ENCODE data around the gene NXT1. TPM values are rescaled to one million over a fixed set of nuclear protein-coding genes. Genes with fewer than 3 reads are reported as not detected.
"Not testable (repeated sequence)": the region's sequence is repeated elsewhere in the genome, so short reads cannot be mapped to it uniquely, and the experiment has no call there.

Gene NXT1
- total RNA-seq (2014; rRNA removed; shearing (Covaris generic)) = 38.4 and 54.7 TPM in 2 replicates

DNA sequence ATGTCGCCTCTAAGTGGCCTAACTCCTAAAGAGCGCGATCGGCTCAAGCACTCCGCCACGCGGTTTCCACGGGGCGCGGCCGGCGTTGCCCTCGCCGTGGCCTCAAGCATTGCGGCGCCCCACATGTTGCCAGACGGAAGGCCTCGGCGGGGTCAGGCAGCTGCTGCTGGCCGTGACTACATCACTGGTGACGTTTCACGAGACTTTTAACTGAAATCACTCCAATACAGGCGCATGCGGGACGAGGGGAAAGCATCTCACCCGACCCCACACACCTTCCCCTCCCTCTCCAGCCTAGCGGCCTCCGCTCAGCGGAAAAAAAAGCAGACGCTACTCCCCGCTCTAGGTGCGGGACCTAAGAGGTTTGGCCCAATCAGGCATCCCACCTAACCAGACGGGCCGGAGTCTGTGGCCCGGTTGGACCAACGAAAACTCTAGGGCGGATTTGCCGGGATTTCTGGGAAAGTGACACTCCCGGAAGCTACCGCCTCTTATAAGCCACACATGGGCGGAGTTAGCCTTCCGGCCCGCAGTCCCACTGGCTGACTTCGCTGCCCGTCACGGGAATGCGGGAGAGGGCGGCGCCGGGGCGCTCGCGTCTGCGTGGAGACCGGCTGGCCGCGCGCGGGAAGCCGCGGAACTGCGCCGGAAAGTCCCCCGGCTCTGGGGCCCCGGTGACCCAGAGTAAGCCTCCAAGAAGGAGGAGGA is at the start of gene NXT1:
TSS of gene NXT1 (plus strand) at position 596 of the 708 bp plus-strand sequence. CDS start 3,251 bp downstream, outside the sequence.
- H3K4me3 ChIP-seq (ENCODE audit: insufficient read depth, low read depth, low read length) = peak within 1 kb of the TSS; percentile 92
- no peaks in the 10 kb centered on the region for H3K27me3 ChIP-seq (ENCODE audit: control insufficient read depth, insufficient read depth, low read length)
- H3K36me3 ChIP-seq (replicated peaks; ENCODE audit: control insufficient read depth, insufficient read depth, low read length) = peaks cover 2% of the 10 kb centered on the region
- DNase-seq = peak; percentile 94

DNA sequence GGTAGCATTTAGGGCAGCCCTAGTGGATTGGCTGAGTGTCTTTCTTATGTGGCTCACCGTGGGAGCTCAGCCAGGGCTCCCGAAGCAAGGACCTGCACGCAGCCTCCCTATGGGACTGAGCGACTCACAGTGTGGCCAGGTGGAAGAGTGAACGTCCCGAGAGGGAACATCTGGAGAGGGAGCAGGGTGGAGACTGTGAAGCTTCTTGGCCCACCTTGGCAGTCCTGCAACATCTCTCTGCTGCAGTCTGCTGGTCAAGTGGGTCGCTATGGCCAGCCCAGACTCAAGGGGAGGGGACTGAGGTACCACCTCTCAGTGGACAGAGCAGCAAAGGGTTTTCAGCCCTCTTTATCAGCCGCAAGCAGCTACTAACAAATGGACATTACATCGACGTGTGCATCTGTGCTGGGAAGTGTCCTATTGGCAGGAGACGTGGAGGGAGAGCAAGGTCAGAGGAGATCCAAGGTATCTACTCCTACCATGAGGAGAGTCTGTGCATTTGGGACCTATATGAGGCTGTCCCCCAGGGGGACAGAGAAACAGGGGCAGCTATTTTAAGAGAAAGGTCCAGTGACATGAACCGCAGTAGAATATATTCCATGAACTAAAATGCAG is 49.0 kb upstream of the NXT1 start:
- DNase-seq = no peak
- Histone ChIP-seq H3K4me3 (ENCODE audit: insufficient read depth, low read depth, low read length) (no peak overlapping the region), H3K27me3 (ENCODE audit: control insufficient read depth, insufficient read depth, low read length) (no peaks in the 10 kb centered on the region), H3K36me3 (replicated peaks; ENCODE audit: control insufficient read depth, insufficient read depth, low read length) (no peaks in the 10 kb centered on the region)

DNA sequence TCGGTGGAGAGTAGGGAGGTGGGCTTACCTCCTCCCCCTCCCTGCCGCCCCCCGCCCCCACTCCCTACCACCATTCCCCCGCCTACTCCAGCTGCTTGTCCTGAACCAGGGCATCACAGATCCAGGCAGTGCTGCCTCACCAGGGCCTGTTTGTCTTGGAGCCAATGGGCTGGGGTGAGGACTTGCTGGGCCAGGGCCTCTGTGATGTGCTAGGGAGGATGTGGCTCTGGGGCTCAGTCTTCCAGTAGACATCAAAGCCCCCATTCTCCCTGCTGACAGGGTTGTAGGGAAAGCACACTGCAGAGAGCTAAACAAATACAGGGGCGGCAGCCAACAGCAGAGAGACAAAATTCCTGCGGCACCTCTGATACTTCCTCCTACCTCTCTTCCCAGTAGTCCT is 48.2 kb upstream of the NXT1 start:
- no peaks in the 10 kb centered on the region for H3K27me3 ChIP-seq (ENCODE audit: control insufficient read depth, insufficient read depth, low read length)
- no peak overlapping the region for H3K4me3 ChIP-seq (ENCODE audit: insufficient read depth, low read depth, low read length)
- no peak for DNase-seq
- H3K36me3 ChIP-seq (replicated peaks; ENCODE audit: control insufficient read depth, insufficient read depth, low read length) = no peaks in the 10 kb centered on the region

DNA sequence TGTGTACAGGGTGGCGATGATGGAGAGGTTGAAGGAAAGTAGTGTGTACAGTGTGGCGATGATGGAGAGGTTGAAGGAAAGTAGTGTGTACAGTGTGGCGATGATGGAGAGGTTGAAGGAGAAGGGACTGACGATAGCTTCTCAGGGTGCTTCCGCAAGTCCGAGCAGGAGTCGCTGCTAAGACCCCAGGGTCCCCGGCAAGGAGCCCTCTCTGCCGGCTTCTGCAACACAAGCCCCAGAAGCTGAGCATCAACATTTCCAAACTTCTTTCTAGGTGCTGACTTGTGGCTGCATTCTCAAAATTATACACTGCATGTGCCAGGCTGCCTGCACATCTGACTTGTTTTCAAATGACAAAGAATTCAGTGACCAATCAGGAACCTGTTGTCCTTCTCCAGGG is 47.8 kb upstream of the NXT1 start:
- no peaks in the 10 kb centered on the region for H3K27me3 ChIP-seq (ENCODE audit: control insufficient read depth, insufficient read depth, low read length)
- H3K36me3 ChIP-seq (replicated peaks; ENCODE audit: control insufficient read depth, insufficient read depth, low read length) = no peaks in the 10 kb centered on the region
- no peak for DNase-seq
- no peak overlapping the region for H3K4me3 ChIP-seq (ENCODE audit: insufficient read depth, low read depth, low read length)

DNA sequence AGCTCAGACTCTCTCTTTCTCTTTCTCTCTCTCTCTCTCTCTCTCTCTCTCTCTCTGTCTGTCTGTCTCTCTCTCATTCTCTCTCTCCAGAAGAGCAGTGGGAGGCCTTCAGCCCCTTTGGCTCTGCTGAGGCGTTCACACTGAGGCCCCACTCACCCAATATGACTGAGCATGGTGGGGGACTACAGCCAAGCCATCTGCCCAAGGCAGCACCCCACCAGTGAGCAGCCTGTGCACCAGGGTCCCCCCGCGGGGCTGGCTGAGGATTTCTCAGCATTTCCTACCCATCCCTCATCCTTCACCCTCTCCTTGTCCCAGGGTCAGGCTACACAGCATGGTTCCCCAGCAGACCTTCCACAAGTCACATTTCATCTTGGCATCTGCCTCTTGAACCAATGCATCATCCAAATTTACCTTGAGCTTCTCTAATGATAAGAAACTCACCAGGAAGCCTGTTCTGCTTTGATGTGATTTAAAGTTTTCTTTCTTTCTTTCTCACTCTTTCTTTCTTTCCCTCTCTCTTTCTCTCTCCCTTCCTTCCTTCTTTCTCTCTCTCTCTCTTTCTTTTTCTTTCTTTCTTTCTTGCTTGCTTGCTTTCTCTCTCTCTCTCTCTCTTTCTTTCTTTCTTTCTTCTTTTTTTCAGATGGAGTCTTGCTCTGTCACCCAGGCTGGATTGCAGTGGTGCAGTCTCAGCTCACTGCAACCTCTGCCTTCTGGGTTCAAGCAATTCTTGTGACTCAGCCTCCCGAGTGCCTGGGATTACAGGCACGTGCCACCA is 47.1 kb upstream of the NXT1 start:
- Histone ChIP-seq H3K36me3 (replicated peaks; ENCODE audit: control insufficient read depth, insufficient read depth, low read length) (no peaks in the 10 kb centered on the region), H3K4me3 (ENCODE audit: insufficient read depth, low read depth, low read length) (no peak overlapping the region), H3K27me3 (ENCODE audit: control insufficient read depth, insufficient read depth, low read length) (no peaks in the 10 kb centered on the region)
- no peak for DNase-seq

DNA sequence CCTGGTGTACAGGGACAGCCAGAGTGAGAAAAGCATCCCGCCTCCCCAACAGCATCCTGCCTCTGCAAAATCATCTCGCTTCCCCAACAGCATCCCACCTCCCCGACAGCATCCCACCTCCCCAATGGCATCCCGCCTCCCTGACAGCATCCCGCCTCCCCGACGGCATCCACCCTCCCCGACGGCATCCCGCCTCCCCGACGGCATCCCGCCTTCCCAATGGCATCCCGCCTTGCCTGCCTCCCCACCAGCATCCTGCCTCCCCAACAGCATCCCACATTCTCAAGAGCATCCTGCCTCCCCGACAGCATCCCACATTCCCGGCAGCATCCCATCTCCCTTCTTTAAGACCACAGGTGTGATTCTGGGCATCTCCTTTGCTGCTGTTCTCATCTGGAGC is 46.0 kb upstream of the NXT1 start:
- H3K36me3 ChIP-seq (replicated peaks; ENCODE audit: control insufficient read depth, insufficient read depth, low read length) = no peaks in the 10 kb centered on the region
- H3K27me3 ChIP-seq (ENCODE audit: control insufficient read depth, insufficient read depth, low read length) = no peaks in the 10 kb centered on the region
- DNase-seq = no peak
- no peak overlapping the region for H3K4me3 ChIP-seq (ENCODE audit: insufficient read depth, low read depth, low read length)

DNA sequence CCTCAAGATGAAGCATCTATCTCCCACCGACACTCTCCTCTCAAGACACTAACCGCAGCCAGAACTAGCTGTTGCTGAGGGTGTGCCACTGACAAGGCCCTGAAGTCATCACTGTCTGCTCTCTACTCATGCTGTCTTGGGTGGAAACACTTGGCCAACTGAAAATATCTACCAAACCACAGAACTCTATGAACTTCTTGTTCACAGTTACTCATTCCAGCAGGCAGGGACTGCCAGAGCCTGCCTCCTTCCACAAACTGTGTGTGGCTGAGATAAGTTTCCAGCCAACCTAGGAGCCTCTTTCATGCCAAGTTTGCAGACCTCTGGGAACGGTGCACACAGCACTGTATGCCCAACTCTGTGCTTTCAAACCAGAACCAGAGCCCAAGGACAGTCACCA is 45.5 kb upstream of the NXT1 start:
- Histone ChIP-seq H3K36me3 (replicated peaks; ENCODE audit: control insufficient read depth, insufficient read depth, low read length) (no peaks in the 10 kb centered on the region), H3K4me3 (ENCODE audit: insufficient read depth, low read depth, low read length) (no peak overlapping the region), H3K27me3 (ENCODE audit: control insufficient read depth, insufficient read depth, low read length) (no peaks in the 10 kb centered on the region)
- no peak for DNase-seq

DNA sequence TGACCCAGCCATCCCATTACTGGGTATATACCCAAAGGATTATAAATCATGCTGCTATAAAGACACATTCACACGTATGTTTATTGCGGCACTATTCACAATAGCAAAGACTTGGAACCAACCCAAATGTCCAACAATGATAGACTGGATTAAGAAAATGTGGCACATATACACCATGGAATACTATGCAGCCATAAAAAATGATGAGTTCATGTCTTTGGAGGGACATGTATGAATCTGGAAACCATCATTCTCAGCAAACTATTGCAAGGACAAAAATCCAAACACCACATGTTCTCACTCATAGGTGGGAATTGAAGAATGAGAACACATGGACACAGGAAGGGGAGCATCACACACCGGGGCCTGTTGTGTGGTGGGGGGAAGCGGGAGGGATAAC is 43.2 kb upstream of the NXT1 start:
- DNase-seq; H3K4me3 ChIP-seq (ENCODE audit: insufficient read depth, low read depth, low read length); H3K27me3 ChIP-seq (ENCODE audit: control insufficient read depth, insufficient read depth, low read length); H3K36me3 ChIP-seq (replicated peaks; ENCODE audit: control insufficient read depth, insufficient read depth, low read length): not testable (repeated sequence)

DNA sequence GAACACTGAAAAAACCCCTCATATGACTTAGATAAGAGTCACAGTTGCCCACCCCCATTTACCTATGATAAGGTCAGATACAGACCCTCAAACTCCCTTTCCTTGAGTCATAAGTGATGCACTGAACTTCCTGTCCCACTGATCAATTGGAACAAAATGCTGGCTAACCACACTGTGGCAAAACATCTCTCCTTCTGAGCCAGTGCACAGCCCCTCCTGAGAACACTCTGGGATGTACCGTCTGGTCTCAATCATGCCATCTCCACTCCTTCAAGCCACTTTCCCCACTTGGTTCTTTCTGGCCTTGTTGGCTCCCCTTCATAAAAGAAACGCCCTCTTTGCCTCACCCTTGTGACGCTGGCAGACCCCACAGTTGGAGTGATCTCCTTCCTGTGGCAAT is 42.6 kb upstream of the NXT1 start:
- no peak for DNase-seq
- no peaks in the 10 kb centered on the region for H3K27me3 ChIP-seq (ENCODE audit: control insufficient read depth, insufficient read depth, low read length)
- H3K4me3 ChIP-seq (ENCODE audit: insufficient read depth, low read depth, low read length) = no peak overlapping the region
- H3K36me3 ChIP-seq (replicated peaks; ENCODE audit: control insufficient read depth, insufficient read depth, low read length) = no peaks in the 10 kb centered on the region

DNA sequence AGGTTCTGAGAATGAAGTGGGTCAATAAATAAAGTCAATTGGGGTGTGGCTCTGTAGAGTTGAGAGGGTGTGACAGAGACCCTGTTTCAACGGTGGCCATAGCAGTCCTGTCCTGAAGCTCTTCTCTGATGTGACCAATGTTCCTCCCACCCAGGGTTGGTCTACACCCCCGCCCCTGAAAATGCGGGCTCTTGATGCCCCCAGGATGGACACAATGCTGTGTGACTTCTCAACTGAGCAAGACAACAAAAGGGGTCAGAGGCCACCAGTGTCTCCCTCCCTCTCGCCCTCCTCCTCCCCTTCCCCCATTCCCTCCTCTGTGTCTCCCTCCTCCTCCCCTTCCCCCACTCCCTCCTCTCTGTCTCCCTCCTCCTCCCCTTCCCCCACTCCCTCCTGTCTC is 41.7 kb upstream of the NXT1 start:
- Histone ChIP-seq H3K27me3 (ENCODE audit: control insufficient read depth, insufficient read depth, low read length) (no peaks in the 10 kb centered on the region), H3K36me3 (replicated peaks; ENCODE audit: control insufficient read depth, insufficient read depth, low read length) (no peaks in the 10 kb centered on the region), H3K4me3 (ENCODE audit: insufficient read depth, low read depth, low read length) (no peak overlapping the region)
- no peak for DNase-seq

DNA sequence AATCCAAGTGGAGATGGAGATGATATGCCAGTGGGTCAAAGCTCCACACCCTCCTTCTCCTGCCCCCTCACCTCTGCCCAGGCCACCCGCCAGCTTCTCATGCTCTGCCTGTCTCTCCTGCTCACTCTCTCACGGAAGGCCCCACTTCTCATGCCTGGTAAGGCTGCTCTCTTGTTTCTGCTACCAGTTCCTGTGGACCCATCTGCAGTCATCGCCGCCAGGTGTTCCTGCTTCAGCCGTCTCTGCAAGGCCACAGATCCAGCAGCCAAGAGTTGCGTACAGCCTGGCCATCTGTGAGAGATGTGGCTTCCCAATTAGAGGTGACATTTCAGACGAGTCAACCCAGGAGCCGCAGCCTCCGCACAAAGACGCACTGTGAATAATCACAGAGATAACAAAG is 40.8 kb upstream of the NXT1 start:
- Histone ChIP-seq H3K4me3 (ENCODE audit: insufficient read depth, low read depth, low read length) (no peak overlapping the region), H3K36me3 (replicated peaks; ENCODE audit: control insufficient read depth, insufficient read depth, low read length) (no peaks in the 10 kb centered on the region)

DNA sequence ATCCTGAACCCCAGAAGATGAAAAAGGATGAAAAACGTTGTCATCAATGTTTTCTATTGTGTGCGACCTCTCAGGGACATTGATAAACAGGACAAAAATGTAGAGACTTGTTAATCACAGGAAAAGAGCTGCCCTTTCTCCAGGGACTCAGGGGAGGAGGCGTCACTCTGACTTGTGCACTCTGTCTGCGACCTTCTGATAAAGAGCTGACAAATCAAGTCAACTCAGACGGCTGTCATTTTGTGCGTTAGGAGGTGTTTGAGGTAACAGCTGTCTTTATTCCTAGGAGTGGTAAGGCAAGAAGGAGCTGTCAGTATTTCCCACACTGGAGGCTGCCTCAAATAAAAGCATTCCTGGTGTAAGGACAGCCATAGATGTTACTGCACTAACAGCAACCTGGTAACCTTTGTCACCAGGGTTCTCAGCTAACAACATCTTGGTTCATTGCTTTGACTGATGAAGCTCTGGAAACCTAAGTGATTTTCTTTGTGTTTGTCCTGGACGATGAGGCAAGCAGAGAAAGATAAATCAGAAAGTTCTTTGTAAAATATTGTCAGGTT is 38.6 kb upstream of the NXT1 start:
- DNase-seq = no peak
- no peaks in the 10 kb centered on the region for H3K36me3 ChIP-seq (replicated peaks; ENCODE audit: control insufficient read depth, insufficient read depth, low read length)
- H3K27me3 ChIP-seq (ENCODE audit: control insufficient read depth, insufficient read depth, low read length) = no peaks in the 10 kb centered on the region
- no peak overlapping the region for H3K4me3 ChIP-seq (ENCODE audit: insufficient read depth, low read depth, low read length)

More for the DNA sequence above, 40.8 kb upstream of the NXT1 start:
- no peaks in the 10 kb centered on the region for H3K27me3 ChIP-seq (ENCODE audit: control insufficient read depth, insufficient read depth, low read length)
- DNase-seq = no peak

DNA sequence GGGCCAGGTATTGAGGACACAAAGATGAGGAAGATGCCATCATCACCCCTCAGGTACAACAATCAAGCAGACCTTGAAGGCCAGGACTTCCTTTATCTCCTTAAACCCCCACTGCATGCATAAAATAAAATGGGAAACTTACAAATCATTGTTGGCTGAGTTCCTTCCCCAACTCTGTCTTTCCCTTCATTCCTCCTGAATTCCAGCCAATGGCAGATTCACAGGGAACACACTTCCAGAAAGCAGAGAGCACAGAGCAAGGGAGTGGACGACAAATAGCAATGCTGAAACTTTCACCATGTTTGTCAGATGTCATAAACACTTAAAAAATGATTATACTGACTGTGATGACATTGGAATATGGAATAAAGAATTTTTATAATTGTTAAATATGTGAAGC is 37.3 kb upstream of the NXT1 start:
- no peak for DNase-seq
- no peaks in the 10 kb centered on the region for H3K36me3 ChIP-seq (replicated peaks; ENCODE audit: control insufficient read depth, insufficient read depth, low read length)
- H3K4me3 ChIP-seq (ENCODE audit: insufficient read depth, low read depth, low read length) = no peak overlapping the region
- H3K27me3 ChIP-seq (ENCODE audit: control insufficient read depth, insufficient read depth, low read length) = no peaks in the 10 kb centered on the region

DNA sequence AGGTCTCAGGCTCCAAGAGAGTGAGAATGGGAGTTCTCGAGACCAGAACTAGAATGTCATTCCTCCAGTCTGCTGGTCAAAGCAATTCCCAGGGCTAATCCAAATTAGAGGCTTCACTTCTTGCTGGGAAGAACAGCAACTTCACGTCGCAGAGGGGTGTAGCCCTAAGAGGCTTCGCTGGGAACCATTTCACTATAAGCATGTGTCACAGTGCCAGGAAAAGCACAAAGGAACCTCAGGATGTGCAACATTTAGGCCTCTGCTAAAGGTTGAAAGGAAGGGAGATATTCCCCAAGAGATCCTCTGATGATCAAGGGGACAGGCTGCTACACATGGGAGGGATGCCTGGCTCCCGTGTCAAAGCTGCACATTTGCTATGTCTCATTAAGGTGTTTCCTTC is 35.9 kb upstream of the NXT1 start:
- no peaks in the 10 kb centered on the region for H3K36me3 ChIP-seq (replicated peaks; ENCODE audit: control insufficient read depth, insufficient read depth, low read length)
- H3K27me3 ChIP-seq (ENCODE audit: control insufficient read depth, insufficient read depth, low read length) = no peaks in the 10 kb centered on the region
- H3K4me3 ChIP-seq (ENCODE audit: insufficient read depth, low read depth, low read length) = no peak overlapping the region
- no peak for DNase-seq

DNA sequence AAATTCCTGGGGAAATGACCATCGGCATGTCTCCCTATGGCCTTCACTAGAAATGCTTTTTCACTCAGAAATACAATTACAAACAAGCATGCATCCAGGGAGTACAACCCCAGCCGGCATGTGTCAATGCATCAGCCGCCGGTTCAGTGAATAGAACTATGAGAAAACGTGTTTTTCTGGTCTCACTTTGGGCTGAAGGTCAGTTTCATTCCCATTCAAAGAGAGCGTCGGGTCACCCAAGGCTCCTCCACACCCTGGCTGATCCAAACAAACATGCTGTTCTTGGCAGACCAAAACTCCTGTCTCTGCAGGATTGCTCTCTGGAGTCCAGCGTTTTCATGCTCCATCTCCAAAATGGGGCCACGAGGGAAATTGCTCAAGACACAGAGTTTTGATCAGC is 35.5 kb upstream of the NXT1 start:
- no peak overlapping the region for H3K4me3 ChIP-seq (ENCODE audit: insufficient read depth, low read depth, low read length)
- DNase-seq = no peak
- H3K27me3 ChIP-seq (ENCODE audit: control insufficient read depth, insufficient read depth, low read length) = no peaks in the 10 kb centered on the region
- no peaks in the 10 kb centered on the region for H3K36me3 ChIP-seq (replicated peaks; ENCODE audit: control insufficient read depth, insufficient read depth, low read length)
